IMR-90 (cell line): Measurements from ENCODE around the gene OAS3. TPM values are rescaled to one million over a fixed set of nuclear protein-coding genes. Genes with fewer than 3 reads are reported as not detected.

Experiments used
- ATAC-seq: fragments of 200-7000 bp; cut with Tn5 transposase; 2 replicates; pipeline ENCODE4 v1.9.1; 2020; ENCODE audit warnings: low read depth, mild to moderate bottlenecking, moderate library complexity
- BruUV-seq: library from RNA; stranded (reverse); fragments of 400-500 nt; replicated peaks from 2 replicates; lab custom pipeline; 2021; lab: Mats Ljungman, UMichigan
- CTCF ChIA-PET: fragments of 300-600 bp; formaldehyde crosslinking; extraction: SDS; loops from one replicate; lab custom pipeline; 2021; ENCODE audit warnings: antibody characterized with exemption; lab: Yijun Ruan, JAX
- POLR2A ChIA-PET: fragments of 300-600 bp; sonication (Branson Sonifier 250); formaldehyde crosslinking; loops from one replicate; lab custom pipeline; 2022; ENCODE audit warnings: antibody characterized with exemption; ENCODE audit not compliant: unreplicated experiment; lab: Charles Lee
- DNase-seq: peaks from one replicate; pipeline ENCODE4 v3.0.0; 2013
- H2AFZ ChIP-seq: replicated peaks from 2 replicates; pipeline ENCODE3; 2013; ENCODE audit warnings: low read length, mild to moderate bottlenecking; ENCODE audit not compliant: poor library complexity
- H2AK5ac ChIP-seq: 2 replicates; pipeline ENCODE4 v1.6.1; 2013; ENCODE audit warnings: low read depth, low read length, inconsistent platforms
- H2AK9ac ChIP-seq: replicated peaks from 2 replicates; pipeline ENCODE3; 2013; ENCODE audit warnings: mild to moderate bottlenecking, low read depth, low read length, moderate library complexity; ENCODE audit not compliant: poor library complexity
- H2BK120ac ChIP-seq: 2 replicates; pipeline ENCODE4 v1.6.1; 2013; ENCODE audit warnings: low read depth, low read length, inconsistent platforms
- H2BK15ac ChIP-seq: 3 replicates; pipeline ENCODE4 v1.6.1; 2013; ENCODE audit warnings: low read depth, low read length, inconsistent platforms
- H2BK20ac ChIP-seq: 2 replicates; pipeline ENCODE4 v1.6.1; 2013; ENCODE audit warnings: low read depth, mild to moderate bottlenecking, inconsistent platforms, low read length, moderate library complexity
- H2BK5ac ChIP-seq: 2 replicates; pipeline ENCODE4 v1.6.1; 2013; ENCODE audit warnings: mild to moderate bottlenecking, low read depth, low read length, inconsistent platforms; ENCODE audit not compliant: poor library complexity, severe bottlenecking
- H3K14ac ChIP-seq: replicated peaks from 2 replicates; pipeline ENCODE4 v1.6.1; 2013; ENCODE audit warnings: low read depth, low read length, inconsistent platforms
- H3K18ac ChIP-seq: 2 replicates; pipeline ENCODE4 v1.6.1; 2013; ENCODE audit warnings: low read depth, low read length, control low read depth
- H3K23ac ChIP-seq: 2 replicates; pipeline ENCODE4 v1.6.1; 2013; ENCODE audit warnings: low read depth, low read length, inconsistent platforms
- H3K27ac ChIP-seq: 2 replicates; pipeline ENCODE4 v1.5.1; 2013; ENCODE audit warnings: mild to moderate bottlenecking, control low read depth, low read length; ENCODE audit not compliant: insufficient read depth
- H3K27me3 ChIP-seq: 2 replicates; pipeline ENCODE4 v1.6.1; 2013; ENCODE audit warnings: low read length; ENCODE audit not compliant: control insufficient read depth, insufficient read depth
- H3K36me3 ChIP-seq: 2 replicates; pipeline ENCODE4 v1.6.1; 2013; ENCODE audit warnings: low read length, mixed read lengths; ENCODE audit not compliant: control insufficient read depth, insufficient read depth
- H3K4ac ChIP-seq: 2 replicates; pipeline ENCODE4 v1.6.1; 2013; ENCODE audit warnings: low read depth, low read length, inconsistent platforms
- H3K4me1 ChIP-seq: 2 replicates; pipeline ENCODE4 v1.6.1; 2013; ENCODE audit warnings: low read length, mixed read lengths; ENCODE audit not compliant: control insufficient read depth, insufficient read depth
- H3K4me2 ChIP-seq: 2 replicates; pipeline ENCODE4 v1.6.1; 2013; ENCODE audit warnings: low read depth, mild to moderate bottlenecking, control low read depth, low read length, moderate library complexity
- H3K4me3 ChIP-seq: 2 replicates; pipeline ENCODE4 v1.5.1; 2013; ENCODE audit warnings: low read depth, mild to moderate bottlenecking, control low read depth, low read length, moderate library complexity; ENCODE audit not compliant: insufficient read depth
- H3K56ac ChIP-seq: 2 replicates; pipeline ENCODE4 v1.6.1; 2013; ENCODE audit warnings: low read length, inconsistent platforms; ENCODE audit not compliant: insufficient read depth; ENCODE audit errors: extremely low read depth
- H3K79me1 ChIP-seq, 2 experiments: 2 replicates each; pipeline ENCODE4 v1.6.1; 2013; ENCODE audit warnings: low read length in 2 of 2, inconsistent platforms in 1 of 2, low read depth in 1 of 2
- H3K9ac ChIP-seq: 2 replicates; pipeline ENCODE4 v1.6.1; 2013; ENCODE audit warnings: low read depth, low read length, control low read depth
- H3K9me1 ChIP-seq: 2 replicates; pipeline ENCODE4 v1.6.1; 2013; ENCODE audit warnings: low read length, inconsistent platforms; ENCODE audit not compliant: insufficient read depth
- H3K9me3 ChIP-seq: 2 replicates; pipeline ENCODE4 v1.6.1; 2013; ENCODE audit warnings: low read length; ENCODE audit not compliant: control insufficient read depth, insufficient read depth
- H4K20me1 ChIP-seq: 2 replicates; pipeline ENCODE4 v1.6.1; 2013; ENCODE audit warnings: low read length, inconsistent platforms; ENCODE audit not compliant: insufficient read depth
- H4K5ac ChIP-seq: 2 replicates; pipeline ENCODE4 v1.6.1; 2013; ENCODE audit warnings: mild to moderate bottlenecking, low read depth, low read length, control low read depth
- H4K8ac ChIP-seq, 2 experiments: 2 replicates each; pipeline ENCODE4 v1.6.1; 2013; ENCODE audit warnings: low read depth in 2 of 2, low read length in 2 of 2, control low read depth in 1 of 2, inconsistent platforms in 1 of 2
- H4K91ac ChIP-seq: 2 replicates; pipeline ENCODE4 v1.6.1; 2013; ENCODE audit warnings: low read depth, low read length, inconsistent platforms; ENCODE audit not compliant: insufficient read depth
- RAD21 ChIP-seq: IDR thresholded peaks from 2 replicates; pipeline ENCODE4 v1.6.1; 2012; ENCODE audit warnings: low read length, improper control_type of control experiment
- WGBS, 2 experiments: methylation state at CpG; one replicate each; pipeline versions ENCODE4 v1.1.5 to v1.1.7; 2013; ENCODE audit warnings: missing lambda C conversion rate in 2 of 2; ENCODE audit not compliant: insufficient read length in 1 of 2; ENCODE audit errors: extremely low coverage in 2 of 2; 5-methylcytosine and 5-hydroxymethylcytosine counted together
- dilution Hi-C: fragments of 300-500 bp; cut with HindIII; formaldehyde crosslinking; loops from one replicate; pipeline ENCODE4 v1.14.3; 2018; ENCODE audit warnings: low sequenced_read_pairs; ENCODE audit not compliant: unreplicated experiment
- in situ Hi-C: fragments of 300-500 bp; cut with MboI; formaldehyde crosslinking; loops from 3 replicates; pipeline ENCODE4 v1.14.3; 2019; ENCODE audit warnings: low sequenced_read_pairs, inconsistent platforms, mixed read lengths
- intact Hi-C: fragments of 100-400 bp; cut with micrococcal nuclease; formaldehyde crosslinking; loops from 2 replicates; pipeline ENCODE4 v1.10.0; 2022
- polyA plus RNA-seq, 3 experiments: library from polyadenylated mRNA; depleted of rRNA; stranded (reverse); fragments of >200 nt; gene quantifications; 2 replicates each; pipeline ENCODE4 v1.2.3, GENCODE V29; 2012; ENCODE audit warnings: low replicate concordance in 1 of 3
- total RNA-seq: library from RNA; depleted of rRNA; stranded (reverse); fragments of >200 nt; gene quantifications from 2 replicates; pipeline ENCODE4 v1.2.3, GENCODE V29; 2012

OAS3 gene
- total and polyA plus RNA-seq, 2 of the 4 experiments (the other 2 are of a cell fraction): 4.1 to 7.8 TPM

DNA sequence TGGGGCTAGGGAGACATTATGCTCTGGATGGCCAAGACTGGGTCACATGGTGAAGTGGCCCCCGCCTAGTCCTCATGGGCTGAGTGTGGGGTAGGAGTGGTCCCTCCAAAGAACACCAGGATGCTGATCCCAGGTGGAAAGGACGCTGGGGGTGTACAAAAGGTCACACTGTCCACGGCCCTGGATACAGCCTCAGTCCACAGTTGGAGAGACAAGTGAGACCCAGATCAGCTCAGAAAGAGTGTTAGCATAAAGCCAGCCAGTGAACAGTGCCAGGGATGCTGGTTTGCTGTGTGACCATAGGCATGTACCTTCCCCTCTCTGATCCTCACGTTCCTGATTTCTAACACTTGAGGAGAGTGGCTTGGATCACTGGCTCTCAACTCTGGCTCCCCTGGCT, 26.6 kb downstream of the OAS3 start:
- Histone ChIP-seq H4K20me1 (no peaks in the 10 kb centered on the region), H4K91ac (no peak overlapping the region), H3K9me3 (no peaks in the 10 kb centered on the region), H3K27me3 (no peaks in the 10 kb centered on the region), H3K79me1 (no peaks in the 10 kb centered on the region), H2BK120ac (no peak overlapping the region), H4K5ac (no peak overlapping the region), H3K9me1 (peaks cover 3% of the 10 kb centered on the region; the same call in 1 of the 2 replicates), H3K56ac (no peak overlapping the region), H3K18ac (no peak overlapping the region), H3K4ac (no peak overlapping the region), H2AFZ (no peak overlapping the region), H2BK5ac (no peak overlapping the region), H3K9ac (no peak overlapping the region), H3K36me3 (no peaks in the 10 kb centered on the region; the same call in 1 of the 2 replicates), H3K4me2 (no peak overlapping the region), H4K8ac (no peak overlapping the region), H2BK15ac (no peak overlapping the region), H3K23ac (no peak overlapping the region), H2BK20ac (no peak overlapping the region), H3K4me1 (no peaks in the 10 kb centered on the region), H2AK9ac (no peak overlapping the region), H3K14ac (no peak overlapping the region), H3K4me3 (no peak overlapping the region), H3K27ac (no peak overlapping the region), H2AK5ac (no peak overlapping the region)
- CTCF ChIA-PET: no interaction called here
- intact Hi-C loops (no loop called here), dilution Hi-C loops (no loop called here), in situ Hi-C loops (no loop called here)
- ATAC-seq (no peak), DNase-seq (no peak)
- POLR2A ChIA-PET: no interaction called here
- TF ChIP-seq RAD21: no peak
- BruUV-seq: no TSS peak
- WGBS, 2 experiments: 88% methylated on average over 3 of the region's 4 CpGs; no CpG with 5 or more reads in 1 of the 2 experiments
